HepG2 (cell line): Measurements from ENCODE around the gene BID.

Experiments
- CTCF ChIP-seq: sonication (generic); formaldehyde crosslinking; IDR thresholded peaks from 2 replicates; pipeline ENCODE4 v1.5.0; 2020; ENCODE audit warnings: mild to moderate bottlenecking, missing genetic modification reagents, moderate library complexity
- MTF2 ChIP-seq: sonication (generic); formaldehyde crosslinking; IDR thresholded peaks from 2 replicates; pipeline ENCODE4 v1.5.0; 2020; ENCODE audit warnings: missing genetic modification reagents, borderline replicate concordance
- POLR2A ChIP-seq, 2 experiments: IDR thresholded peaks; 2 replicates each; pipeline ENCODE4 v1.6.1; 2011; ENCODE audit warnings: low read depth in 2 of 2, low read length in 2 of 2, mild to moderate bottlenecking in 1 of 2, moderate library complexity in 1 of 2; ENCODE audit not compliant: insufficient read depth in 1 of 2
- POLR2AphosphoS5 ChIP-seq: IDR thresholded peaks from 2 replicates; pipeline ENCODE4 v1.6.1; 2012; ENCODE audit warnings: low read depth, low read length
- RERE ChIP-seq: IDR thresholded peaks from 2 replicates; pipeline ENCODE4 v1.6.1; 2016; ENCODE audit warnings: low read depth, missing genetic modification reagents, missing compliant biosample characterization
- ZBTB33 ChIP-seq: sonication (generic); formaldehyde crosslinking; IDR thresholded peaks from 2 replicates; pipeline ENCODE4 v1.4.0; 2020; ENCODE audit warnings: missing genetic modification reagents
- ZNF274 ChIP-seq: sonication (generic); formaldehyde crosslinking; IDR thresholded peaks from 2 replicates; pipeline ENCODE4 v1.5.1; 2020; ENCODE audit warnings: mild to moderate bottlenecking, missing genetic modification reagents
- ZNF407 ChIP-seq: sonication (generic); formaldehyde crosslinking; IDR thresholded peaks from one replicate; pipeline ENCODE4 v1.5.1; 2020; ENCODE audit warnings: mild to moderate bottlenecking, missing genetic modification reagents; ENCODE audit errors: not compliant biosample characterization
- TF ChIP-seq, protein P1 (sequence below): sonication (generic); formaldehyde crosslinking; IDR thresholded peaks from 2 replicates; pipeline ENCODE4 v1.9.0; 2021; ENCODE audit warnings: missing genetic modification reagents, borderline replicate concordance
- TF ChIP-seq, protein P2 (sequence below): sonication (generic); formaldehyde crosslinking; IDR thresholded peaks from 2 replicates; pipeline ENCODE4 v1.5.0; 2020; ENCODE audit warnings: mild to moderate bottlenecking, missing genetic modification reagents

DNA sequence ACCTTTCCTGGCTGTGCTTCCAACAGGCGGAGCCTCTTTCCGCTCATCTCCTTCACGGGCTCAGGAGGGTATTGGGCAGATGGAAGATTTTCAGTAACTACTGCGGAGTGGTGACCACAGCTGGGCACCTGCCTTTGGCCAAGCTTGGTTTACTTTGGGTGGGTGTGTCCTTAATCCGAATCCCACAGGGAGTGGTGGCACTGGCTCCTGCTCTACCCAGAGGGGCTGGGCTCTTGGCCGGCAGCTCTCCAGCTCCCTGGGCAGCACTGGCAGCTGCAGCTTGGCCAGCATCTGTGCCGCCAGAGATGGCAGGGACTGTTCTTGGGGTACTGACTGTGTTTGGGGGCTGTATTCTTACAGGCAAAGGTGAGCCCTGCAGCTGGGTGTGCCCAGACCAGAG lies 29.8 kb downstream of the BID start:
- TF ChIP-seq POLR2AphosphoS5 (no peak), ZNF274 (no peak), POLR2A (IDR thresholded peaks at IDR 0.05; ENCODE audit: insufficient read depth in 1 of 2, low read depth in 2 of 2, low read length in 2 of 2) (no peak), ZNF407 (CRISPR knock-in tag) (no peak), ZBTB33 (CRISPR knock-in tag) (no peak), RERE (CRISPR knock-in tag) (no peak), MTF2 (no peak), CTCF (CRISPR knock-in tag) (no peak)
- TF ChIP-seq, protein P1, sequence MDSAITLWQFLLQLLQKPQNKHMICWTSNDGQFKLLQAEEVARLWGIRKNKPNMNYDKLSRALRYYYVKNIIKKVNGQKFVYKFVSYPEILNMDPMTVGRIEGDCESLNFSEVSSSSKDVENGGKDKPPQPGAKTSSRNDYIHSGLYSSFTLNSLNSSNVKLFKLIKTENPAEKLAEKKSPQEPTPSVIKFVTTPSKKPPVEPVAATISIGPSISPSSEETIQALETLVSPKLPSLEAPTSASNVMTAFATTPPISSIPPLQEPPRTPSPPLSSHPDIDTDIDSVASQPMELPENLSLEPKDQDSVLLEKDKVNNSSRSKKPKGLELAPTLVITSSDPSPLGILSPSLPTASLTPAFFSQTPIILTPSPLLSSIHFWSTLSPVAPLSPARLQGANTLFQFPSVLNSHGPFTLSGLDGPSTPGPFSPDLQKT = no peak
- TF ChIP-seq, protein P2, sequence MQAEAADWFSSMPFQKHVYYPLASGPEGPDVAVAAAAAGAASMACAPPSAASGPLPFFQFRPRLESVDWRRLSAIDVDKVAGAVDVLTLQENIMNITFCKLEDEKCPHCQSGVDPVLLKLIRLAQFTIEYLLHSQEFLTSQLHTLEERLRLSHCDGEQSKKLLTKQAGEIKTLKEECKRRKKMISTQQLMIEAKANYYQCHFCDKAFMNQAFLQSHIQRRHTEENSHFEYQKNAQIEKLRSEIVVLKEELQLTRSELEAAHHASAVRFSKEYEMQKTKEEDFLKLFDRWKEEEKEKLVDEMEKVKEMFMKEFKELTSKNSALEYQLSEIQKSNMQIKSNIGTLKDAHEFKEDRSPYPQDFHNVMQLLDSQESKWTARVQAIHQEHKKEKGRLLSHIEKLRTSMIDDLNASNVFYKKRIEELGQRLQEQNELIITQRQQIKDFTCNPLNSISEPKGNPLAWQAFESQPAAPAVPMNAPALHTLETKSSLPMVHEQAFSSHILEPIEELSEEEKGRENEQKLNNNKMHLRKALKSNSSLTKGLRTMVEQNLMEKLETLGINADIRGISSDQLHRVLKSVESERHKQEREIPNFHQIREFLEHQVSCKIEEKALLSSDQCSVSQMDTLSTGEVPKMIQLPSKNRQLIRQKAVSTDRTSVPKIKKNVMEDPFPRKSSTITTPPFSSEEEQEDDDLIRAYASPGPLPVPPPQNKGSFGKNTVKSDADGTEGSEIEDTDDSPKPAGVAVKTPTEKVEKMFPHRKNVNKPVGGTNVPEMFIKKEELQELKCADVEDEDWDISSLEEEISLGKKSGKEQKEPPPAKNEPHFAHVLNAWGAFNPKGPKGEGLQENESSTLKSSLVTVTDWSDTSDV = no peak
